NCI-H510A treated with DMSO at 0.1 percent for 48 hours (cell line): ENCODE results near the gene ZNF12.
"Not testable (repeated sequence)": the region's sequence is repeated elsewhere in the genome, so short reads cannot be mapped to it uniquely, and the experiment has no call there.

ENCODE experiments used
- DNase-seq: peaks from one replicate; lab custom pipeline; 2025; lab: John Stamatoyannopoulos, UW

Gene ZNF12

GRCh38 chr7:6691609-6692106 lies 15.1 kb downstream of the ZNF12 start:
- DNase-seq = no peak

DNA sequence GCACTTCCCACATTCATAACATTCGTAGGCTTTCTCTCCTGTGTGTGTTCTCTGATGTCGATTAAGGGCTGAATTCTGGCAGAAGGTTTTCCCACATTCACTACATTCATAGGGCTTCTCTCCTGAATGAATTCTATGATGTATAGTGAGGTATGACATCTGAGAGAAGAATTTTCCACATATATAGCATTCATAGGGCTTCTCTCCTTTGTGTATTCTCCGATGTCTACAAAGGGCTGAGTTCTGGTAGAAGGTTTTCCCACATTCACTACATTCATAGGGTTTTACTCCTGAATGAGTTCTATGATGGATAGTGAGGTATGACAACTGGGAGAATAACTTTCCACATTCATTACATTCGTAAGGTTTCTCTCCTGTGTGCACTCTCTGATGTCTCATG lies 15.6 kb downstream of the ZNF12 start:
- DNase-seq = no peak

GRCh38 chr7:6680146-6680545 lies 26.6 kb downstream of the ZNF12 start:
- DNase-seq = no peak

- DNase-seq = no peak
Measured at GRCh38 chr7:6675807-6676405, 30.8 kb downstream of the ZNF12 start.

GRCh38 chr7:6670851-6671250 lies 35.9 kb downstream of the ZNF12 start:
- DNase-seq = not testable (repeated sequence)

DNA sequence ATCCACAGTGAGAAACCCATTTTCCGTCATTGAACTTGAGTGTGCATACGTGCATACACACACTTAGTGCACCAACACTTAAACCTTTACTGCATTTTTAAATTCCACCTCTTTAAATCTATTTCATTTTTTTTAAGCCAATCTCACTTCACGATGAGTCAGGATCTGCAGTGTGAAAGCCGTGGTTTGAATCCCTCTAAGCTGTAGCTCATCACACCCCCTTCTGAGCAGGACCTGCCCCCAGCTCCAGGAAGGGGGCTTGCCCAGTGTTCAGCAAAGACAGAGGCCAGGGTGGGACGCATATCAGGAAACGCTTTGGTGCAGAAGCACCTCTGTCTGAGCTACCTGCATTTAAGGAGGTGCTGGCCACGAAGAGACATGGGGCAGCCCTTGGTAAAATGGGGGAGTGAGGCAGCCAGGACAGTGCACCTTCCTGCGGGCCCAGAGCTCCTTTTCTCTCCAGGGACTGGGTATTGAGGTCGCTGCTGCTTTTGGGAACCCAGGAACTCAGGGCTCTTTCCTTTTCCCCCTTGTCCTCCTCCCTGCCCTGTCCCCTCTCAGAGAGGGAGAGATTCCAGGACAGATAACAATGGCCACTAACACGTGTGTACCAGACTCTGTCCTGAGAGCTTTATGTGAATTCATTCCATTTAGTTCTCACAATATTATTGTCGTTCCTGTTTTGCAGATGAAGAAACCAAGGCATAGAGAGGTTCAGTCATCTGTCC lies 48.0 kb downstream of the ZNF12 start:
- no peak for DNase-seq

DNA sequence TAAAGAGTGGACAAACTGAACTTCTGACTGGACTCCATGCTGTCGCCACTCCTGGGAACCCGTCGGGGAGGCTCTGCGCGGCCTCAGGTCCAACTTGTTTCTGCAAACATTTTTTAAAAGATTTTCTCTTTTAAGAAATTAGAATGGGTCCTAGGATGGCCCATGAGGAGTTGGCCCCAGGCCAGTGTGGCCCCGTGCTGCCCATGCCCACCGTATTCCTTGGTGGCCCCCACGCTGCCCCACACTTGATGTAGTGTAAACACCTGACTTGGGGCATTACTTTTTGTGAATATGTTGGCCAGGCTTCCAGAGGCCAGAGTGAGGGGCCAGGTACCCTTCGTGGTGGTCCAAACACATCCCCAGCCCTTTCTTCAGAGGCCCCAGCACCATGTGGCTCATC lies 50.3 kb downstream of the ZNF12 start:
- no peak for DNase-seq

GRCh38 chr7:6655636-6656385 lies 50.9 kb downstream of the ZNF12 start:
- no peak for DNase-seq

GRCh38 chr7:6654842-6655610 lies 51.7 kb downstream of the ZNF12 start:
- DNase-seq = no peak

DNA sequence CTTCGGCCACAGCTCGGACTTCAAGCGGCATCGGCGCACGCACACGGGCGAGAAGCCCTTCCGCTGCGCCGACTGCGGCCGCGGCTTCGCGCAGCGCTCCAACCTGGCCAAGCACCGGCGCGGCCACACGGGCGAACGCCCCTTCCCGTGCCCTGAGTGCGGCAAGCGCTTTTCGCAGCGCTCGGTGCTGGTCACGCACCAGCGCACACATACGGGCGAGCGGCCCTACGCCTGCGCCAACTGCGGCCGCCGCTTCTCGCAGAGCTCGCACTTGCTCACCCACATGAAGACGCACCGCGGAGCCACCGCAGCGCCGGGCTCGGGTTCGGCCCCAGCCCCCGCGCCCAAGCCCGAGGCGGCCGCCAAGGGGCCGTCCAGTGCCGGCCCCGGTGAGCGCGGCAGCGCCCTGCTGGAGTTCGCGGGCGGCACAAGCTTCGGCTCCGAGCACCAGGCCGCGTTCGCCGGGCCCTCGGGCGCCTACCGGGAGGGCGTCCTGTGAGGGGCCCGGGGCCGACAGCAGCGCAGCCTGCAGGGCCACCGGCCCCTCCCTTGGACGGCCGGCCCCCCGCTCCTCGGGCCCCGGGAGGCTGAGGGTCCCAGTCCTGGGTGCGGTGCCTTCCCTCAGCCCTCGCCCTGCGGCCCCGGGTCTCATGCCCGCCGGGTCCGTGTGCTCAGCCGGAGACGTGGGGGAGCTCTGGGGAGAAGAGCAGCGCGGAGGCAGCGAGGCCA lies 52.5 kb downstream of the ZNF12 start:
- no peak for DNase-seq

GRCh38 chr7:6653071-6654003 lies 53.4 kb downstream of the ZNF12 start:
- no peak for DNase-seq

GRCh38 chr7:6652446-6653011 lies 54.2 kb downstream of the ZNF12 start:
- DNase-seq = no peak

DNA sequence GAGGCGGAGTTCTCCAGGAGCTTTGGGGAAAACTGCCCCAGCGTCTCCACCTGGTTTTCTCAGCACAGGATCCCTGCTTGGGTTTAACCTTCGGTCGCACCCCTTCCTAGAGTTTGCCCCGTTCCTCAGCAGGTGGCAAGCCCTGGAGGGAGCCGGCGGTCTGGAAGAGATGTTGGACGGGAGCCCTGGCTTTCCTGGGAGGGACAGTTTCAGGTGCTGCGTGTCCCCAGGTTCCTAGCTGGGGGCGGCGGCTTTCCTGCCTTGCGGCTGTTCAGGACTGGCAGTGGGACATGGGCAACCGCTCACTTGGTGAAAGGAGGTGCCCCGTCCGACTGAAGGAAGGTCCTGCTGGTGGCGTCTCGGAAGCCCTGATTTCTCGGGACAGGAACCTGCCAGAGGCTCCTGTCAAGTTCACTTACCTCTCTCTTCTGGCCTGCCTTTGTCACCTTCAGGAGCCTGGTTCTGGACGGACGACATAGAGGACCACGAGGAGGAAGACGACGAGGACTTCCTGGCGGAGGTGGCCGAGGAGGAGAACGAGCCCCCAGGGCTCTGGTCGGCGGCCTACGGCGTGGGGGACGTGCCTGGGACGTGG lies 54.8 kb downstream of the ZNF12 start:
- no peak for DNase-seq

DNA sequence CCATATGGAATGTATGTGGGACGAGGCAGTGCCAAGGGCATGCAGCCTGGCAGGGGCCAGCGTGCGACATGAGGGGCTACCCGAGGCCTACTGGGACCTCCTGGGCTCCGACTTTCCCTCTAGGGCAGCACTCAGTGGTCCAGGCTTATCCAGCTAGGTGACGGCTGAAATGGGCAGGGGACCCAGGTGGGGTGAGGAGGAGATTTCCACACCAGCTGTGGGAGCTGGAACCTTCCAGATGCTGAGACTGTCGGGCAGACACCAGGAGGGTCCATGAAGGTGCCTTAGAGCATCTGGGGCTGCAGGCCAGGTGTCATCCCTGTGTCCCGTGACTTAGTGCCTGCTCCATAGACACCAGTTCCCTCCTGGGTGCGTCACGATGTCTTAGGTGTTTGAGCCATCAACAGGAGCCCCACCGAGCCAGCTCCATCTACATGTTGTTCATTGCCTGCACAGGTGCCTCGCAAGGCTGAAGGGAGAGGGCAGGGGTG lies 56.2 kb downstream of the ZNF12 start:
- no peak for DNase-seq

GRCh38 chr7:6650086-6650485 lies 56.7 kb downstream of the ZNF12 start:
- DNase-seq = no peak

GRCh38 chr7:6649241-6649961 lies 57.3 kb downstream of the ZNF12 start:
- DNase-seq = no peak

- no peak for DNase-seq
Measured at GRCh38 chr7:6648815-6649104, 58.0 kb downstream of the ZNF12 start.

DNA sequence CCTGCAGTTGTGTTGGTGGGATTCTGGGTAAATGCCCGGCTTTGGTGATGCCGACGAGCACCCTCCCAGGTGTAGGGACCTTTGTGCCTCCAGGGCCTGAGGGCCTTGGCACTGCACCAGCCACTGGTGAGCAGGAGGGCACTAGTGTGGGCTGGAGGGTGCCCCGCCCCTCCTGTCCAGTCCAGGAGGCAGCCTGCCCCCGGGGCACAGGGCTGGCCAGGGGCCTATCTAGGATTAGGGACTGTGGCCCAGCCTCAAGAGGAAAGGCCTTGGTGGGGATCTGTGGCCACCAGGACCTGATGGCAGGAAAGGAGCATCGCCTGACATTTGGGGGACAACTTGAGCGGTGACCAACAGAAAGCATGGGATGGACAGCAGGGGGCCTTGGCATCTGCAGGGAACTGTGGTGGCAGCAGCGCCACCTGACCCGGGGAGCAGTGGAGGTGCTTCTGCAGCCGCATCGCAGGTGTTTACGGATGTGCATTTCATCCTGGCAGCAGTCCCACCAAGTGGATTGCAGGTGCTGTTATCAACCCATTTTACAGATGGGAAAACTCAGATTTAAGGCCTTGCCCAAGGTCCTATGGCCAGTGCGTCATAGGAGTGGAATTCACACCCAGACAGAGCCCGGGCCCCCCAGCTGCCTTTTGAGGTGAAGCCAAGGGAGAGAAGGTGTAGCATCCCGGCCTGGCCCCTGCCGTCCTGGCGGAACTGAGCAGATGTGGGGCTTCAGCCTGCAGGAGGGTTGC lies 58.5 kb downstream of the ZNF12 start:
- no peak for DNase-seq
